HepG2 (cell line): ENCODE measurements around the gene BIRC6. TPM values are rescaled to one million over a fixed set of nuclear protein-coding genes. Genes with fewer than 3 reads are reported as not detected.
A peak's percentile ranks its signal among the peaks of the same experiment; 100 is the strongest.

Experiments
- ARNT2 ChIP-seq: sonication (generic); formaldehyde crosslinking; IDR thresholded peaks from 2 replicates; pipeline ENCODE4 v1.8.0; 2022; ENCODE audit warnings: mild to moderate bottlenecking, low read depth, missing genetic modification reagents, moderate library complexity
- FOXC1 ChIP-seq: sonication (generic); formaldehyde crosslinking; IDR thresholded peaks from 2 replicates; pipeline ENCODE4 v1.8.0; 2022; ENCODE audit warnings: mild to moderate bottlenecking, missing genetic modification reagents, borderline replicate concordance
- GPN1 ChIP-seq: sonication (generic); formaldehyde crosslinking; IDR thresholded peaks from 2 replicates; pipeline ENCODE4 v1.5.1; 2020; ENCODE audit warnings: missing genetic modification reagents, borderline replicate concordance
- GRHL1 ChIP-seq: sonication (generic); formaldehyde crosslinking; conservative IDR thresholded peaks from 2 replicates; pipeline ENCODE4 v1.8.0; 2022; ENCODE audit warnings: missing genetic modification reagents
- HOXA7 ChIP-seq: sonication (generic); formaldehyde crosslinking; IDR thresholded peaks from 2 replicates; pipeline ENCODE4 v1.8.1; 2022; ENCODE audit warnings: mild to moderate bottlenecking, missing genetic modification reagents, moderate library complexity
- KDM5A ChIP-seq: fragments of 200-600 bp; sonication (generic); IDR thresholded peaks from 2 replicates; pipeline ENCODE4 v1.7.0; 2018; ENCODE audit warnings: antibody characterized with exemption, mild to moderate bottlenecking, low read length, borderline replicate concordance
- NFKB2 ChIP-seq: sonication (generic); formaldehyde crosslinking; IDR thresholded peaks from 2 replicates; pipeline ENCODE4 v1.4.0; 2020; ENCODE audit warnings: missing genetic modification reagents, borderline replicate concordance
- PAX8 ChIP-seq: sonication (generic); formaldehyde crosslinking; IDR thresholded peaks from 2 replicates; pipeline ENCODE4 v1.8.0; 2022; ENCODE audit warnings: mild to moderate bottlenecking, missing genetic modification reagents, borderline replicate concordance
- PBX2 ChIP-seq: IDR thresholded peaks from 2 replicates; pipeline ENCODE4 v1.6.1; 2016; ENCODE audit warnings: control low read depth
- POLR2G ChIP-seq: fragments of 200-400 bp; formaldehyde crosslinking; IDR thresholded peaks from 2 replicates; pipeline ENCODE4 v1.6.1; 2018; ENCODE audit warnings: mild to moderate bottlenecking, low read depth, low read length, moderate library complexity
- SALL1 ChIP-seq: sonication (generic); formaldehyde crosslinking; IDR thresholded peaks from 2 replicates; pipeline ENCODE4 v1.8.0; 2022; ENCODE audit warnings: mild to moderate bottlenecking, missing genetic modification reagents
- SKI ChIP-seq: fragments of 450-650 bp; IDR thresholded peaks from one replicate; pipeline ENCODE4 v1.6.1; 2018; ENCODE audit warnings: mild to moderate bottlenecking; ENCODE audit not compliant: partially characterized antibody
- TCF12 ChIP-seq, 2 experiments: fragments of 450-650 bp in 1 of 2; sonication (generic) in 1 of 2; formaldehyde crosslinking in 1 of 2; IDR thresholded peaks; 2 replicates each; pipeline versions ENCODE4 v1.6.1 to v1.8.0; 2017 to 2022; ENCODE audit warnings: antibody characterized with exemption in 1 of 2, mild to moderate bottlenecking in 1 of 2, missing genetic modification reagents in 1 of 2, moderate library complexity in 1 of 2
- TCF7 ChIP-seq: sonication (generic); IDR thresholded peaks from 2 replicates; pipeline ENCODE4 v1.6.1; 2016; ENCODE audit warnings: antibody characterized with exemption, low read depth
- TP53 ChIP-seq: sonication (generic); formaldehyde crosslinking; conservative IDR thresholded peaks from 2 replicates; pipeline ENCODE4 v1.4.0; 2020; ENCODE audit warnings: missing genetic modification reagents
- ZFP36L1 ChIP-seq: sonication (generic); formaldehyde crosslinking; IDR thresholded peaks from 2 replicates; pipeline ENCODE4 v1.8.0; 2022; ENCODE audit warnings: mild to moderate bottlenecking, missing genetic modification reagents, moderate library complexity
- ZFP90 ChIP-seq: sonication (generic); formaldehyde crosslinking; IDR thresholded peaks from 2 replicates; pipeline ENCODE4 v1.8.0; 2022; ENCODE audit warnings: missing genetic modification reagents, mild to moderate bottlenecking, inconsistent platforms, borderline replicate concordance
- ZIK1 ChIP-seq: sonication (generic); formaldehyde crosslinking; IDR thresholded peaks from 2 replicates; pipeline ENCODE4 v1.5.0; 2020; ENCODE audit warnings: mild to moderate bottlenecking, low read depth, missing genetic modification reagents, borderline replicate concordance
- ZNF124 ChIP-seq: sonication (generic); formaldehyde crosslinking; IDR thresholded peaks from 2 replicates; pipeline ENCODE4 v1.4.0; 2020; ENCODE audit warnings: missing genetic modification reagents
- ZNF17 ChIP-seq: sonication (generic); formaldehyde crosslinking; IDR thresholded peaks from 2 replicates; pipeline ENCODE4 v1.5.0; 2020; ENCODE audit warnings: mild to moderate bottlenecking, missing genetic modification reagents
- polyA plus RNA-seq, 8 experiments: library from polyadenylated mRNA; depleted of rRNA in 3 of 8; stranded (reverse) in 7 of 8; unstranded in 1 of 8; fragments of >200 nt; fragmentation: Illumina TruSeq in 4 of 8; extraction: Trizol in 4 of 8; gene quantifications; 2 replicates each; pipeline versions ENCODE4 v1.2.1 to v1.2.3, GENCODE V29; 2011 to 2016; ENCODE audit warnings: low read depth in 4 of 8, missing spikeins in 1 of 8, mixed read lengths in 1 of 8; ENCODE audit not compliant: insufficient read depth in 1 of 8
- total RNA-seq, 5 experiments: library from RNA; depleted of rRNA; stranded (reverse); fragments of >200 nt; fragmentation: Illumina TruSeq; extraction: Trizol; gene quantifications; 2 replicates each; pipeline ENCODE4 v1.2.3, GENCODE V29; 2016; ENCODE audit warnings: low read depth in 1 of 5
- TF ChIP-seq, protein P1 (sequence below): sonication (generic); formaldehyde crosslinking; IDR thresholded peaks from 2 replicates; pipeline ENCODE4 v1.4.0; 2020; ENCODE audit warnings: missing genetic modification reagents, borderline replicate concordance

BIRC6 gene
- total and polyA plus RNA-seq, 2 of the 13 experiments (the other 11 are each of a cell fraction or from before 2014, with no cell fraction given) = 65.6 to 120 TPM

DNA sequence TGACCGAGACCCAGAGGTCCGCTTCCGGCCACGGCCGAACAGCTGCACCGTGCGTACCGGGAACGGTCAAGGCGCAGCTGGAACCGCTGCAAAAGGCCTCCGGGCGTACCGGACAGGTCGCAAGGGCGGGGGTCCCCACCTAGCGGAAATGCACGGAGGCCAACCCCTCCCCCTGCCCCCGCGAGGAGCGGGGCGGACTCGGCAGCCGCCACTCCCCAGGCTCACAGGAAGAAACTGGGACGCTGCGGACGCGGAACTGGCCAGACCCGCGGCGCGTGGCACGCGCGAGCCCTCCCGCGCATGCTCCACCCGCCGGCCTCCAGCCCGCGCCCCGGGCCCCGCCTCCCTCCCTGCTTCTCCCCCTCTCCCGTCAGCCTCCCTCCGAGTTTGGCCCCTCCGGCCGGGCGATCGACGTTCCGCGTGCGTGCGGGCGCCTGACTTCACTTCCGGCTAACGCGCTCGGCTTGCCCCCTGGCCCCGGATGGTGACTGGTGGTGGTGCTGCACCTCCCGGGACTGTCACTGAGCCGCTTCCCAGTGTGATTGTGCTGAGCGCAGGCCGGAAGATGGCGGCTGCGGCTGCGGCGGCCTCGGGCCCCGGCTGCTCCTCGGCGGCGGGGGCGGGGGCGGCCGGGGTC, at the start of gene BIRC6 (continued):
- TF ChIP-seq GRHL1 (CRISPR knock-in tag) = no peak
- TF ChIP-seq ARNT2 (CRISPR knock-in tag) = peak; percentile 94
- no peak; the same call in 1 of the 2 replicates for TF ChIP-seq ZNF124
- TF ChIP-seq ZFP36L1 (CRISPR knock-in tag) = peak; percentile 33; the same call in 1 of the 2 replicates
- TF ChIP-seq PBX2 (CRISPR knock-in tag) = no peak
- 0 out of 2 replicates have a peak, but pooled peaks have one; percentile 7 for TF ChIP-seq HOXA7
- peak; percentile 27; the same call in 1 of the 2 replicates for TF ChIP-seq GPN1
- TF ChIP-seq, protein P1, sequence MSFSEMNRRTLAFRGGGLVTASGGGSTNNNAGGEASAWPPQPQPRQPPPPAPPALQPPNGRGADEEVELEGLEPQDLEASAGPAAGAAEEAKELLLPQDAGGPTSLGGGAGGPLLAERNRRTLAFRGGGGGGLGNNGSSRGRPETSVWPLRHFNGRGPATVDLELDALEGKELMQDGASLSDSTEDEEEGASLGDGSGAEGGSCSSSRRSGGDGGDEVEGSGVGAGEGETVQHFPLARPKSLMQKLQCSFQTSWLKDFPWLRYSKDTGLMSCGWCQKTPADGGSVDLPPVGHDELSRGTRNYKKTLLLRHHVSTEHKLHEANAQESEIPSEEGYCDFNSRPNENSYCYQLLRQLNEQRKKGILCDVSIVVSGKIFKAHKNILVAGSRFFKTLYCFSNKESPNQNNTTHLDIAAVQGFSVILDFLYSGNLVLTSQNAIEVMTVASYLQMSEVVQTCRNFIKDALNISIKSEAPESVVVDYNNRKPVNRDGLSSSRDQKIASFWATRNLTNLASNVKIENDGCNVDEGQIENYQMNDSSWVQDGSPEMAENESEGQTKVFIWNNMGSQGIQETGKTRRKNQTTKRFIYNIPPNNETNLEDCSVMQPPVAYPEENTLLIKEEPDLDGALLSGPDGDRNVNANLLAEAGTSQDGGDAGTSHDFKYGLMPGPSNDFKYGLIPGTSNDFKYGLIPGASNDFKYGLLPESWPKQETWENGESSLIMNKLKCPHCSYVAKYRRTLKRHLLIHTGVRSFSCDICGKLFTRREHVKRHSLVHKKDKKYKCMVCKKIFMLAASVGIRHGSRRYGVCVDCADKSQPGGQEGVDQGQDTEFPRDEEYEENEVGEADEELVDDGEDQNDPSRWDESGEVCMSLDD (CRISPR knock-in tag) = peak; percentile 80
- peak; percentile 57; the same call in 1 of the 2 replicates for TF ChIP-seq ZNF17 (CRISPR knock-in tag)
- no peak for TF ChIP-seq TCF12 (IDR thresholded peaks at IDR 0.05)
- TF ChIP-seq TCF12 (CRISPR knock-in tag; IDR thresholded peaks at IDR 0.05) = peak; percentile 94
- TF ChIP-seq TCF7 = no peak
- TF ChIP-seq SALL1 = peak; percentile 91
- peak; percentile 85 for TF ChIP-seq FOXC1 (CRISPR knock-in tag)
- TF ChIP-seq POLR2G = peak; percentile 98
- TF ChIP-seq ZFP90 (CRISPR knock-in tag) = peak; percentile 87
- peak; percentile 62; the same call in 1 of the 2 replicates for TF ChIP-seq TP53 (CRISPR knock-in tag)
- peak; percentile 81 for TF ChIP-seq ZIK1 (CRISPR knock-in tag)
- TF ChIP-seq KDM5A = no peak
- peak; percentile 97 for TF ChIP-seq NFKB2
- TF ChIP-seq PAX8 (CRISPR knock-in tag) = peak; percentile 94; the same call in 1 of the 2 replicates
- peak; percentile 56 for TF ChIP-seq SKI
